ENCODE data around the gene HPS3.

Gene HPS3

GRCh38 chr3:149131589-149131988 lies 2.2 kb downstream of the HPS3 start:
- H3K4me1 ChIP-seq: peaks cover 23 to 35% (median 27%) of the 10 kb centered on the region in 10 experiments
- H3K27ac ChIP-seq: no peak overlapping the region
- peaks cover 0 to 12% (median 0%) of the 10 kb centered on the region in 11 experiments; a peak in 4 of 22 replicates for H3K9me3 ChIP-seq (replicated peaks in 1 of 11)
- H3K9ac ChIP-seq: peak overlapping the region in 1 of 11 experiments; percentile 83; a peak in 1 of 22 replicates
- peaks cover 0 to 30% (median 0%) of the 10 kb centered on the region in 11 experiments; a peak in 4 of 22 replicates for H4K20me1 ChIP-seq
- no peaks in the 10 kb centered on the region for H3K27me3 ChIP-seq
- no peak for TF ChIP-seq Cebpa-rat (IDR thresholded peaks at IDR 0.05)
- H3K4me3 ChIP-seq: peak overlapping the region in 2 of 10 experiments; percentile 94 to 96; a peak in 3 of 20 replicates
- H3K4me2 ChIP-seq: peak overlapping the region; percentile 72 to 93 (median 87)
- peaks cover 0 to 34% (median 10%) of the 10 kb centered on the region in 11 experiments; a peak in 12 of 22 replicates for H3K36me3 ChIP-seq

DNA sequence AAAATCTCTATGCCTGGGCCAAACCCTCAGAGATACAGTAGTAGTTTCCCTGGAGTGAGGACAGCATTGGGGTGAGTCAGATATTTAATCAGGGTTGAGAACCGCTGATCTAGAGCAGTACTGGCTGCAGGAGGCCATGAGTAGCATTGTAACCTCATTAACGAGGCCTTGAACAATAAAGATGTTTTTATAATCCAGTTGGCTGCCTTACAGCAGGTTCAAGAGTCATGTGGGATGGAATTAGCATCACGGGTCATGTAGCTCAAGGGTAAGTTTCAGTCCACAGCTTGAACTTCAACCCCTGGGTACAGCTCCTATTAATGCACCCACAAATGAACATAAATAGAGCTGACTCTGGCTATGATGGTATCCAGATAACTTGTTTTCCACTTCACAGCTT lies 5.1 kb downstream of the HPS3 start:
- H3K36me3 ChIP-seq: peaks cover 0 to 34% (median 10%) of the 10 kb centered on the region in 11 experiments; a peak in 14 of 22 replicates
- peaks cover 17 to 24% (median 20%) of the 10 kb centered on the region in 10 experiments for H3K4me1 ChIP-seq
- no peak overlapping the region for H3K4me3 ChIP-seq
- no peak overlapping the region for H3K9ac ChIP-seq
- H4K20me1 ChIP-seq: peaks cover 0 to 30% (median 0%) of the 10 kb centered on the region in 11 experiments; a peak in 4 of 22 replicates
- H3K27me3 ChIP-seq: no peaks in the 10 kb centered on the region
- no peak overlapping the region for H3K4me2 ChIP-seq
- peaks cover 0 to 12% (median 0%) of the 10 kb centered on the region in 11 experiments; a peak in 4 of 22 replicates for H3K9me3 ChIP-seq (replicated peaks in 1 of 11)
- no peak for TF ChIP-seq Cebpa-rat (IDR thresholded peaks at IDR 0.05)
- no peak overlapping the region for H3K27ac ChIP-seq

DNA sequence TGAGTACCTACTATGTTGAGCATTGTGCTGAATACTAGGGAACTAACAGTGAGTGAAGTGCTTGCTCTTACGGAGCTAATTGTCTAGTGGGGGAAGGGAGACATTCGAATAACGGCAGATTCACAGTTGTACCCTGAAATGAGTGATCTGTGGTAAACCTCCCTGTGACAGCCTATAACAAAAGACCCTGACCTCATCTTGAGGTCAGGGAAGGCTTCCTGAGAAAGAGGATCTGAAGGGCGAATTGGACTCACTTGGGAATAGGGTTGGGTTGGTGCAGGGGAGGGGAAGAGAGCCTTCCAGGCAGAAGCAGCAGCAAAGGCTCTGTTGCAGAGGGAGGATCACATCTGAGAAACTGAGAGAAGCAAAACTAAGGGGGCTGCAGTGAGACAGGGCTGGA lies 13.2 kb downstream of the HPS3 start:
- peaks cover 56 to 72% (median 67%) of the 10 kb centered on the region in 10 experiments for H3K4me1 ChIP-seq
- no peaks in the 10 kb centered on the region; a peak in 1 of 22 replicates for H3K9me3 ChIP-seq (replicated peaks in 1 of 11)
- no peak for TF ChIP-seq Cebpa-rat (IDR thresholded peaks at IDR 0.05)
- H4K20me1 ChIP-seq: peaks cover 0 to 10% (median 0%) of the 10 kb centered on the region in 11 experiments; a peak in 1 of 22 replicates
- H3K9ac ChIP-seq: peak overlapping the region in 4 of 11 experiments; percentile 27 to 45 (median 40); a peak in 6 of 22 replicates
- peak overlapping the region; percentile 56 to 92 (median 71) for H3K4me2 ChIP-seq
- H3K4me3 ChIP-seq: peak overlapping the region in 3 of 10 experiments; percentile 1 to 8 (median 6); a peak in 2 of 20 replicates
- no peaks in the 10 kb centered on the region for H3K27me3 ChIP-seq
- H3K27ac ChIP-seq: peak overlapping the region in 9 of 11 experiments; percentile 2 to 77 (median 67); a peak in 16 of 22 replicates
- H3K36me3 ChIP-seq: peaks cover 2 to 27% (median 14%) of the 10 kb centered on the region in 11 experiments; a peak in 19 of 22 replicates

- TF ChIP-seq Cebpa-rat (IDR thresholded peaks at IDR 0.05): no peak
- Histone ChIP-seq H4K20me1 (no peaks in the 10 kb centered on the region), H3K4me1 (peaks cover 64 to 85% (median 76%) of the 10 kb centered on the region in 10 experiments), H3K36me3 (peaks cover 25 to 46% (median 31%) of the 10 kb centered on the region in 11 experiments), H3K9me3 (replicated peaks in 1 of 11) (no peaks in the 10 kb centered on the region; a peak in 1 of 22 replicates), H3K27ac (peak overlapping the region in 10 of 11 experiments; percentile 52 to 86 (median 76); a peak in 19 of 22 replicates), H3K27me3 (no peaks in the 10 kb centered on the region), H3K9ac (peak overlapping the region in 8 of 11 experiments; percentile 17 to 62 (median 42); a peak in 10 of 22 replicates), H3K4me3 (no peak overlapping the region), H3K4me2 (peak overlapping the region; percentile 47 to 90 (median 71))
Measured at GRCh38 chr3:149145356-149145755, 15.9 kb downstream of the HPS3 start.

DNA sequence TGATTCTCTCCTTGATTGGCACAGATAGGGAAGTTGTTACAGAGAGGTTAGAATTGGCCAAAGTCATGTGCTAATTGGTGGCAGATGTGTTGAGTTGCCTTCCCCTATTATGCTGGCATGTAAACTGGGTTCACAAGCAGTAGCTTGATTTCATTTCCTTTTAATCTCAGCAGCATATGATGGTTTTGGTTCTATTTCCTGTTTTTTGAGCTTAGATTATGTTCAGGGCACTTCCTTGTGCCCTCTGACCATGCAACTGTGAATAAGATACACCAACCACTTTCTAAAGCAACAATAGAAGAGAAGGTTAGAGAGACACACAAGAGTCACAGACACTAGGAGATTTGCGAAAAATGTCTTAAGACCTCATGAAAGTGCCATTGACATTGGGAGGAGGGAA lies 16.5 kb downstream of the HPS3 start:
- Histone ChIP-seq H3K4me3 (no peak overlapping the region), H4K20me1 (no peaks in the 10 kb centered on the region), H3K27ac (peak overlapping the region; percentile 43 to 86 (median 76); a peak in 20 of 22 replicates), H3K4me1 (peaks cover 58 to 91% (median 76%) of the 10 kb centered on the region in 10 experiments), H3K4me2 (peak overlapping the region; percentile 47 to 90 (median 71)), H3K9me3 (replicated peaks in 1 of 11) (no peaks in the 10 kb centered on the region; a peak in 1 of 22 replicates), H3K27me3 (no peaks in the 10 kb centered on the region), H3K36me3 (peaks cover 30 to 52% (median 33%) of the 10 kb centered on the region in 11 experiments), H3K9ac (peak overlapping the region in 8 of 11 experiments; percentile 17 to 67 (median 50); a peak in 14 of 22 replicates)
- no peak for TF ChIP-seq Cebpa-rat (IDR thresholded peaks at IDR 0.05)

DNA sequence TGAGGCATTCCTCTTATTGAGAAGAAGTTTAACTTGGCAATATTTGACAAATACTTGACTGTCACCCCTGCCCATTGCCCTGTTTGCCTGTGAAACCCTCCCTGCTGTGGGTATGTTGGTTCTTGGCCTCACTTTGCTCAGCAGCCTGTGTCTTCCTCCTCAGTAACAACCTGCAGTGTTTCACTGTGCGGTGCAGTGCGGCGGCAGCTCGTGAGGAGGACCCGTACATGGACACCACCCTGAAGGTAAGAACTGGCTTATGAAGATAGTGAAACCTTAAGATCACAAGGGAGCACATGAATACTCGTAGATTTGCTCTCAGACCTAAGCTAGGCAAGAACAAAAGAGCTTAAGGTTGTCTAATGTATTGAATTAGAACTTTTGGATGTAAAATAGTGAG lies 21.0 kb downstream of the HPS3 start:
- H3K36me3 ChIP-seq: peaks cover 36 to 56% (median 41%) of the 10 kb centered on the region in 11 experiments

DNA sequence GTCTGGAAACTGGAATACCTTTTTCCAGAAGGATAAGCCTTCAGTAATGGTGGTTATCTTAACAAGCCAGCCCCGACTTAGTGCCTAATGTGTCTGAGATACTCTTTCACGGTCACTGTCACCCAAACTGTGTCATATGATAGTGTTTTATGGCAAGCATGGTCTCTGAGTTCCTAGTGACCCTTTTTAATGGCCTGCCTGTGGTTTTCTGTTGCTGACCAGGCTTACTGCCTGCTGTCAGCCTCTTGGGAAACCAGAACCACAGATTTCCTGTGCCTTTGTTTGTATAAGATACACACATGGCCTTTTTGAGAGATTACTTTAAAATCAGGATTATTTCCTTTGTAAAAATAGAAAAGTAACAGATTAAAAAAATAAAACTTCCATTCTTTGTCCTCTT lies 22.4 kb downstream of the HPS3 start:
- Histone ChIP-seq H3K9ac (peak overlapping the region; percentile 29 to 59 (median 47); a peak in 18 of 22 replicates), H4K20me1 (no peaks in the 10 kb centered on the region), H3K27ac (peak overlapping the region; percentile 50 to 76 (median 71); a peak in 20 of 22 replicates), H3K27me3 (no peaks in the 10 kb centered on the region), H3K9me3 (replicated peaks in 1 of 11) (no peaks in the 10 kb centered on the region), H3K4me3 (peak overlapping the region in 8 of 10 experiments; percentile 3 to 27 (median 8); a peak in 10 of 20 replicates), H3K36me3 (peaks cover 50 to 69% (median 53%) of the 10 kb centered on the region in 11 experiments), H3K4me1 (peaks cover 19 to 70% (median 45%) of the 10 kb centered on the region in 10 experiments), H3K4me2 (peak overlapping the region; percentile 69 to 97 (median 86))
- no peak; a peak in 1 of 22 replicates for TF ChIP-seq Cebpa-rat (IDR thresholded peaks at IDR 0.05)

More for the DNA sequence above, 21.0 kb downstream of the HPS3 start:
- Histone ChIP-seq H3K9me3 (replicated peaks in 1 of 11) (no peaks in the 10 kb centered on the region), H3K27me3 (no peaks in the 10 kb centered on the region), H3K4me1 (peaks cover 33 to 82% (median 59%) of the 10 kb centered on the region in 10 experiments), H3K27ac (peak overlapping the region in 1 of 11 experiments; percentile 17; a peak in 1 of 22 replicates), H4K20me1 (no peaks in the 10 kb centered on the region), H3K9ac (no peak overlapping the region), H3K4me3 (no peak overlapping the region), H3K4me2 (peak overlapping the region in 5 of 11 experiments; percentile 69 to 97 (median 86); a peak in 5 of 22 replicates)
- TF ChIP-seq Cebpa-rat (IDR thresholded peaks at IDR 0.05): no peak

- H3K4me1 ChIP-seq: peaks cover 17 to 64% (median 40%) of the 10 kb centered on the region in 10 experiments
- H3K27me3 ChIP-seq: no peaks in the 10 kb centered on the region
- H3K9ac ChIP-seq: peak overlapping the region; percentile 29 to 59 (median 47); a peak in 15 of 22 replicates
- H3K9me3 ChIP-seq (replicated peaks in 1 of 11): no peaks in the 10 kb centered on the region
- H3K4me2 ChIP-seq: peak overlapping the region; percentile 69 to 97 (median 86)
- peaks cover 52 to 69% (median 55%) of the 10 kb centered on the region in 11 experiments for H3K36me3 ChIP-seq
- 0 out of 22 replicates have a peak, but pooled peaks of 1 of the 11 experiments have one; percentile 13 for TF ChIP-seq Cebpa-rat (IDR thresholded peaks at IDR 0.05)
- H3K4me3 ChIP-seq: peak overlapping the region in 7 of 10 experiments; percentile 3 to 27 (median 6); a peak in 5 of 20 replicates
- H3K27ac ChIP-seq: peak overlapping the region; percentile 50 to 76 (median 71); a peak in 20 of 22 replicates
- no peaks in the 10 kb centered on the region for H4K20me1 ChIP-seq
Measured at GRCh38 chr3:149152420-149152819, 23.0 kb downstream of the HPS3 start.

- H3K4me1 ChIP-seq: peaks cover 17 to 55% (median 34%) of the 10 kb centered on the region in 10 experiments
- no peak overlapping the region for H3K4me3 ChIP-seq
- no peaks in the 10 kb centered on the region for H4K20me1 ChIP-seq
- H3K4me2 ChIP-seq: peak overlapping the region in 8 of 11 experiments; percentile 69 to 97 (median 85); a peak in 17 of 22 replicates
- H3K36me3 ChIP-seq: peaks cover 51 to 69% (median 61%) of the 10 kb centered on the region in 11 experiments
- H3K27ac ChIP-seq: peak overlapping the region in 3 of 11 experiments; percentile 69 to 72 (median 72); a peak in 3 of 22 replicates
- no peaks in the 10 kb centered on the region for H3K27me3 ChIP-seq
- TF ChIP-seq Cebpa-rat (IDR thresholded peaks at IDR 0.05): no peak
- no peaks in the 10 kb centered on the region for H3K9me3 ChIP-seq (replicated peaks in 1 of 11)
- no peak overlapping the region for H3K9ac ChIP-seq
Measured at GRCh38 chr3:149153402-149153801, 24.0 kb downstream of the HPS3 start.
